ENCODE measurements around the gene MED27.

MED27 gene

DNA sequence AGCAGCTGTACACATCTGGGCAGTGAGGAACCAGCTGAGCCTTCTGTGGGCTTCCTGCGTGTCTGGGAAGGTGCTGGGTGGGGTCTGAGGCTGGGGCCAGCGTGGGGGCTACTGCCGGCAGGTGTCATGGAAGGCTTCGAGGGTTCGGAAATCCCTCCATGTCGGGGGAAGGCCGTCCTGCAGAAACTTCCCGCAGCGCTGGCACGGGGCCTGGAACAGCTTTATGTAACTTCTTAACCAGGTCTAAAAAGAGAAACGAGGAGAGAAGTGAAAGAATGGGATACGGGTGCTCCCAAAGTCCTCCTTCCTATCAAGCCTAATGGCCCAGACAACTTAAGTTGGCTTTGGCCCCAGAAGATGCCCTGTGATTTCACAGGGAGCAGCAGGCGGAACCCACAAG is 219.2 kb downstream of the MED27 start:
- Histone ChIP-seq H3K4me3 (ENCODE audit: low read depth, low read length) (no peak overlapping the region), H3K4me1 (ENCODE audit: control insufficient read depth, insufficient read depth, low read length) (no peaks in the 10 kb centered on the region), H3K36me3 (ENCODE audit: control insufficient read depth in 2 of 2, insufficient read depth in 1 of 2, low read length in 2 of 2) (peaks cover 0 to 30% of the 10 kb centered on the region in 2 experiments; a peak in 1 of 3 replicates), H3K9me3 (ENCODE audit: control insufficient read depth, insufficient read depth, low read depth, low read length) (no peaks in the 10 kb centered on the region), H3K27ac (ENCODE audit: extremely low read depth, low read depth, low read length) (no peak overlapping the region)
- ChIA-PET CTCF (no interaction called here), POLR2A (no interaction called here)
- TF ChIP-seq ZNF433 (tag by site-specific recombination; IDR thresholded peaks at IDR 0.05; ENCODE audit: low read depth) (no peak), ZFP41 (tag by site-specific recombination; IDR thresholded peaks at IDR 0.05; ENCODE audit: borderline replicate concordance) (no peak), ZNF670 (tag by site-specific recombination; IDR thresholded peaks at IDR 0.05; ENCODE audit: low read depth) (no peak)

DNA sequence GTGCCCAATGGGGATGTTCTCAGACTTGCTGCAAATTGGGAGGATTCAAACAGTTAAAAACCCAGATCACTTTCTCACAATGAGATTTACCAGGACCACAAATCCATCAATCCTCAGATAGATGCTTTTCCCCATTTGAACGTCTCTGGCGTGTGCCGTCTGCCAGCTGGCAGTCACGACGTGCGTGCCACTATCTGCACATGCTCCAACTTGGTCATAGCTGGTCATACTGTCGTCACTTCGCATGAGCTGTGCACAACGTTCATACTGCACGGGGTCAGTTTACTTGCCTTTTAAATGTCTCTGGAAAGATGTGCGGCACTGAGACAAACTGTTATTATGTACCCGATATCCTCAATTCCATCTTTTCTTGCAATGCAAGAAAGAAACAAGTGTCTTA is 221.5 kb downstream of the MED27 start:
- ChIA-PET POLR2A (no interaction called here), CTCF (no interaction called here)
- Histone ChIP-seq H3K27ac (ENCODE audit: extremely low read depth, low read depth, low read length) (no peak overlapping the region), H3K36me3 (ENCODE audit: control insufficient read depth in 2 of 2, insufficient read depth in 1 of 2, low read length in 2 of 2) (peaks cover 0 to 30% of the 10 kb centered on the region in 2 experiments; a peak in 1 of 3 replicates), H3K9me3 (ENCODE audit: control insufficient read depth, insufficient read depth, low read depth, low read length) (no peaks in the 10 kb centered on the region), H3K4me1 (ENCODE audit: control insufficient read depth, insufficient read depth, low read length) (no peaks in the 10 kb centered on the region), H3K4me3 (ENCODE audit: low read depth, low read length) (no peak overlapping the region)
- TF ChIP-seq ZNF768 (tag by site-specific recombination; IDR thresholded peaks at IDR 0.05) (no peak), ZNF37A (tag by site-specific recombination; IDR thresholded peaks at IDR 0.05) (no peak), ZNF621 (tag by site-specific recombination; IDR thresholded peaks at IDR 0.05) (no peak), ZNF791 (tag by site-specific recombination; IDR thresholded peaks at IDR 0.05) (no peak), PRDM1 (tag by site-specific recombination; IDR thresholded peaks at IDR 0.05) (no peak), ZNF600 (tag by site-specific recombination; IDR thresholded peaks at IDR 0.05) (no peak), ZNF354C (tag by site-specific recombination; IDR thresholded peaks at IDR 0.05; ENCODE audit: borderline replicate concordance, low read depth) (no peak), HOXD13 (CRISPR knock-in tag; IDR thresholded peaks at IDR 0.05; ENCODE audit: borderline replicate concordance) (no peak), EGR2 (tag by site-specific recombination; IDR thresholded peaks at IDR 0.05; ENCODE audit: low read depth) (no peak)
- TF ChIP-seq, protein P1, sequence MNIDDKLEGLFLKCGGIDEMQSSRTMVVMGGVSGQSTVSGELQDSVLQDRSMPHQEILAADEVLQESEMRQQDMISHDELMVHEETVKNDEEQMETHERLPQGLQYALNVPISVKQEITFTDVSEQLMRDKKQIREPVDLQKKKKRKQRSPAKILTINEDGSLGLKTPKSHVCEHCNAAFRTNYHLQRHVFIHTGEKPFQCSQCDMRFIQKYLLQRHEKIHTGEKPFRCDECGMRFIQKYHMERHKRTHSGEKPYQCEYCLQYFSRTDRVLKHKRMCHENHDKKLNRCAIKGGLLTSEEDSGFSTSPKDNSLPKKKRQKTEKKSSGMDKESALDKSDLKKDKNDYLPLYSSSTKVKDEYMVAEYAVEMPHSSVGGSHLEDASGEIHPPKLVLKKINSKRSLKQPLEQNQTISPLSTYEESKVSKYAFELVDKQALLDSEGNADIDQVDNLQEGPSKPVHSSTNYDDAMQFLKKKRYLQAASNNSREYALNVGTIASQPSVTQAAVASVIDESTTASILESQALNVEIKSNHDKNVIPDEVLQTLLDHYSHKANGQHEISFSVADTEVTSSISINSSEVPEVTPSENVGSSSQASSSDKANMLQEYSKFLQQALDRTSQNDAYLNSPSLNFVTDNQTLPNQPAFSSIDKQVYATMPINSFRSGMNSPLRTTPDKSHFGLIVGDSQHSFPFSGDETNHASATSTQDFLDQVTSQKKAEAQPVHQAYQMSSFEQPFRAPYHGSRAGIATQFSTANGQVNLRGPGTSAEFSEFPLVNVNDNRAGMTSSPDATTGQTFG (tag by site-specific recombination; IDR thresholded peaks at IDR 0.05; ENCODE audit: borderline replicate concordance): no peak
- TF ChIP-seq, protein P2, sequence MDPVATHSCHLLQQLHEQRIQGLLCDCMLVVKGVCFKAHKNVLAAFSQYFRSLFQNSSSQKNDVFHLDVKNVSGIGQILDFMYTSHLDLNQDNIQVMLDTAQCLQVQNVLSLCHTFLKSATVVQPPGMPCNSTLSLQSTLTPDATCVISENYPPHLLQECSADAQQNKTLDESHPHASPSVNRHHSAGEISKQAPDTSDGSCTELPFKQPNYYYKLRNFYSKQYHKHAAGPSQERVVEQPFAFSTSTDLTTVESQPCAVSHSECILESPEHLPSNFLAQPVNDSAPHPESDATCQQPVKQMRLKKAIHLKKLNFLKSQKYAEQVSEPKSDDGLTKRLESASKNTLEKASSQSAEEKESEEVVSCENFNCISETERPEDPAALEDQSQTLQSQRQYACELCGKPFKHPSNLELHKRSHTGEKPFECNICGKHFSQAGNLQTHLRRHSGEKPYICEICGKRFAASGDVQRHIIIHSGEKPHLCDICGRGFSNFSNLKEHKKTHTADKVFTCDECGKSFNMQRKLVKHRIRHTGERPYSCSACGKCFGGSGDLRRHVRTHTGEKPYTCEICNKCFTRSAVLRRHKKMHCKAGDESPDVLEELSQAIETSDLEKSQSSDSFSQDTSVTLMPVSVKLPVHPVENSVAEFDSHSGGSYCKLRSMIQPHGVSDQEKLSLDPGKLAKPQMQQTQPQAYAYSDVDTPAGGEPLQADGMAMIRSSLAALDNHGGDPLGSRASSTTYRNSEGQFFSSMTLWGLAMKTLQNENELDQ (tag by site-specific recombination; IDR thresholded peaks at IDR 0.05; ENCODE audit: low read depth): no peak
- TF ChIP-seq, protein P3, sequence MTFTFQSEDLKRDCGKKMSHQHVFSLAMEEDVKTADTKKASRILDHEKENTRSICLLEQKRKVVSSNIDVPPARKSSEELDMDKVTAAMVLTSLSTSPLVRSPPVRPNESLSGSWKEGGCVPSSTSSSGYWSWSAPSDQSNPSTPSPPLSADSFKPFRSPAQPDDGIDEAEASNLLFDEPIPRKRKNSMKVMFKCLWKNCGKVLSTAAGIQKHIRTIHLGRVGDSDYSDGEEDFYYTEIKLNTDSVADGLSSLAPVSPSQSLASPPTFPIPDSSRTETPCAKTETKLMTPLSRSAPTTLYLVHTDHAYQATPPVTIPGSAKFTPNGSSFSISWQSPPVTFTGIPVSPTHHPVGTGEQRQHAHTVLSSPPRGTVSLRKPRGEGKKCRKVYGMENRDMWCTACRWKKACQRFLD (tag by site-specific recombination; IDR thresholded peaks at IDR 0.05): no peak
- TF ChIP-seq, protein P4, sequence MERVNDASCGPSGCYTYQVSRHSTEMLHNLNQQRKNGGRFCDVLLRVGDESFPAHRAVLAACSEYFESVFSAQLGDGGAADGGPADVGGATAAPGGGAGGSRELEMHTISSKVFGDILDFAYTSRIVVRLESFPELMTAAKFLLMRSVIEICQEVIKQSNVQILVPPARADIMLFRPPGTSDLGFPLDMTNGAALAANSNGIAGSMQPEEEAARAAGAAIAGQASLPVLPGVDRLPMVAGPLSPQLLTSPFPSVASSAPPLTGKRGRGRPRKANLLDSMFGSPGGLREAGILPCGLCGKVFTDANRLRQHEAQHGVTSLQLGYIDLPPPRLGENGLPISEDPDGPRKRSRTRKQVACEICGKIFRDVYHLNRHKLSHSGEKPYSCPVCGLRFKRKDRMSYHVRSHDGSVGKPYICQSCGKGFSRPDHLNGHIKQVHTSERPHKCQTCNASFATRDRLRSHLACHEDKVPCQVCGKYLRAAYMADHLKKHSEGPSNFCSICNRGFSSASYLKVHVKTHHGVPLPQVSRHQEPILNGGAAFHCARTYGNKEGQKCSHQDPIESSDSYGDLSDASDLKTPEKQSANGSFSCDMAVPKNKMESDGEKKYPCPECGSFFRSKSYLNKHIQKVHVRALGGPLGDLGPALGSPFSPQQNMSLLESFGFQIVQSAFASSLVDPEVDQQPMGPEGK (tag by site-specific recombination; IDR thresholded peaks at IDR 0.05): no peak

All from HEK293 (cell line).